ENCODE measurements around the gene ORAI3. TPM values are rescaled to one million over a fixed set of nuclear protein-coding genes. Genes with fewer than 3 reads are reported as not detected.
A peak's percentile ranks its signal among the peaks of the same experiment; 100 is the strongest.
"Not testable (repeated sequence)": the region's sequence is repeated elsewhere in the genome, so short reads cannot be mapped to it uniquely, and the experiment has no call there.

The ORAI3 gene
- total and polyA plus RNA-seq, 7 experiments from 2014 or later = 6.0 to 29.8 (median 17.8) TPM

- H3K4me1 ChIP-seq (ENCODE audit: control insufficient read depth in 2 of 2, insufficient read depth in 2 of 2, low read length in 2 of 2); H3K4me3 ChIP-seq (ENCODE audit: low read length); H3K36me3 ChIP-seq (ENCODE audit: control insufficient read depth in 2 of 3, insufficient read depth in 3 of 3, low read length in 3 of 3); DNase-seq; H3K4me3 Mint-ChIP-seq; ATAC-seq; intact Hi-C loops (cut with micrococcal nuclease); H3K27ac ChIP-seq (ENCODE audit: low read depth, low read length); H3K27me3 Mint-ChIP-seq; H3K9me3 Mint-ChIP-seq; H3K27ac Mint-ChIP-seq; H3K9me3 ChIP-seq (ENCODE audit: control insufficient read depth in 2 of 3, low read length in 3 of 3); H3K27me3 ChIP-seq (ENCODE audit: control insufficient read depth in 2 of 2, insufficient read depth in 2 of 2, low read length in 2 of 2): not testable (repeated sequence)
- H3K36me3 Mint-ChIP-seq = peaks cover 0 to 10% (median 5%) of the 10 kb centered on the region in 5 donors
- POLR2A ChIA-PET = interaction anchor here (0.6 to 2.0 kb wide), 4 partner anchors 10 to 224 kb away, joined by 3 to 6 read pairs (median 4); no protein-coding TSS in a partner anchor
- CTCF ChIA-PET = interaction anchor here (0.6 to 3.8 kb wide), 4 partner anchors 15 to 152 kb away, joined by 3 to 20 read pairs (median 6); no protein-coding TSS in a partner anchor
- H3K4me1 Mint-ChIP-seq = peaks cover 13 to 41% (median 19%) of the 10 kb centered on the region in 7 donors
Measured at GRCh38 chr16:30939571-30939970, 9.3 kb upstream of the ORAI3 start.

GRCh38 chr16:30941600-30942425 is 7.1 kb upstream of the ORAI3 start:
- Histone ChIP-seq H3K4me3 (ENCODE audit: low read length) (no peak overlapping the region), H3K27me3 (ENCODE audit: control insufficient read depth in 2 of 2, insufficient read depth in 2 of 2, low read length in 2 of 2) (no peaks in the 10 kb centered on the region), H3K4me1 (ENCODE audit: control insufficient read depth in 2 of 2, insufficient read depth in 2 of 2, low read length in 2 of 2) (peaks cover 5 to 8% of the 10 kb centered on the region in 2 donors), H3K36me3 (ENCODE audit: control insufficient read depth in 2 of 3, insufficient read depth in 3 of 3, low read length in 3 of 3) (no peaks in the 10 kb centered on the region), H3K9me3 (ENCODE audit: control insufficient read depth in 2 of 3, low read length in 3 of 3) (no peaks in the 10 kb centered on the region), H3K27ac (ENCODE audit: low read depth, low read length) (no peak overlapping the region)
- no peaks in the 10 kb centered on the region for H3K27me3 Mint-ChIP-seq
- intact Hi-C loops (cut with micrococcal nuclease) = loop anchor here (1.0 kb wide), 2 partner anchors 19 to 98 kb away; partner anchors contain the start of gene FBXL19 (in 1 of the 2)
- POLR2A ChIA-PET = interaction anchor here (1.4 kb wide), 1 partner anchor 97 kb away, joined by 6 read pairs; no protein-coding TSS in a partner anchor
- peak overlapping the region in 5 of 9 donors; percentile 15 to 59 (median 55) for H3K27ac Mint-ChIP-seq
- CTCF ChIA-PET = interaction anchor here (0.5 to 3.8 kb wide), 8 partner anchors 10 to 899 kb away, joined by 3 to 20 read pairs (median 3); no protein-coding TSS in a partner anchor
- H3K9me3 Mint-ChIP-seq = no peaks in the 10 kb centered on the region
- ATAC-seq (peak; percentile 99), DNase-seq (peak; percentile 33 to 76 (median 44))
- H3K36me3 Mint-ChIP-seq = peaks cover 0 to 11% (median 3%) of the 10 kb centered on the region in 5 donors
- peaks cover 5 to 32% (median 13%) of the 10 kb centered on the region in 7 donors for H3K4me1 Mint-ChIP-seq
- H3K4me3 Mint-ChIP-seq = peak overlapping the region in 2 of 10 donors; percentile 32 to 69

GRCh38 chr16:30942426-30942806 is 6.5 kb upstream of the ORAI3 start:
- peak overlapping the region in 2 of 9 donors; percentile 15 to 58 for H3K27ac Mint-ChIP-seq
- POLR2A ChIA-PET = interaction anchor here (0.8 to 1.4 kb wide), 2 partner anchors 98 to 128 kb away, joined by 3 to 6 read pairs; no protein-coding TSS in a partner anchor

GRCh38 chr16:30944352-30944751 is 4.5 kb upstream of the ORAI3 start:
- H3K36me3 Mint-ChIP-seq = peaks cover 0 to 11% (median 3%) of the 10 kb centered on the region in 5 donors
- Histone ChIP-seq H3K36me3 (ENCODE audit: control insufficient read depth in 2 of 3, insufficient read depth in 3 of 3, low read length in 3 of 3) (no peaks in the 10 kb centered on the region), H3K27ac (ENCODE audit: low read depth, low read length) (no peak overlapping the region), H3K4me1 (ENCODE audit: control insufficient read depth in 2 of 2, insufficient read depth in 2 of 2, low read length in 2 of 2) (peaks cover 5 to 10% of the 10 kb centered on the region in 2 donors), H3K9me3 (ENCODE audit: control insufficient read depth in 2 of 3, low read length in 3 of 3) (no peaks in the 10 kb centered on the region), H3K27me3 (ENCODE audit: control insufficient read depth in 2 of 2, insufficient read depth in 2 of 2, low read length in 2 of 2) (no peaks in the 10 kb centered on the region), H3K4me3 (ENCODE audit: low read length) (no peak overlapping the region)
- no peak overlapping the region for H3K27ac Mint-ChIP-seq
- no peaks in the 10 kb centered on the region for H3K9me3 Mint-ChIP-seq
- ChIA-PET POLR2A (interaction anchor here (0.7 to 0.9 kb wide), 2 partner anchors 10 to 181 kb away, joined by 3 to 4 read pairs; no protein-coding TSS in a partner anchor), CTCF (interaction anchor here (0.6 to 1.2 kb wide), 4 partner anchors 9 to 196 kb away, joined by 3 to 4 read pairs (median 4); no protein-coding TSS in a partner anchor)
- H3K27me3 Mint-ChIP-seq = no peaks in the 10 kb centered on the region
- ATAC-seq = no peak
- peaks cover 1 to 20% (median 14%) of the 10 kb centered on the region in 7 donors for H3K4me1 Mint-ChIP-seq
- intact Hi-C loops (cut with micrococcal nuclease) = no loop called here
- DNase-seq = no peak
- H3K4me3 Mint-ChIP-seq = no peak overlapping the region

More at GRCh38 chr16:30942426-30942806, 6.5 kb upstream of the ORAI3 start:
- Histone ChIP-seq H3K4me3 (ENCODE audit: low read length) (no peak overlapping the region), H3K36me3 (ENCODE audit: control insufficient read depth in 2 of 3, insufficient read depth in 3 of 3, low read length in 3 of 3) (no peaks in the 10 kb centered on the region), H3K4me1 (ENCODE audit: control insufficient read depth in 2 of 2, insufficient read depth in 2 of 2, low read length in 2 of 2) (peaks cover 5 to 8% of the 10 kb centered on the region in 2 donors), H3K9me3 (ENCODE audit: control insufficient read depth in 2 of 3, low read length in 3 of 3) (no peaks in the 10 kb centered on the region), H3K27me3 (ENCODE audit: control insufficient read depth in 2 of 2, insufficient read depth in 2 of 2, low read length in 2 of 2) (no peaks in the 10 kb centered on the region), H3K27ac (ENCODE audit: low read depth, low read length) (no peak overlapping the region)
- Mint-ChIP-seq H3K27me3 (no peaks in the 10 kb centered on the region), H3K36me3 (peaks cover 0 to 11% (median 3%) of the 10 kb centered on the region in 5 donors), H3K4me1 (peaks cover 3 to 27% (median 12%) of the 10 kb centered on the region in 7 donors), H3K4me3 (peak overlapping the region in 1 of 10 donors; percentile 69), H3K9me3 (no peaks in the 10 kb centered on the region)
- ATAC-seq (no peak), DNase-seq (no peak)
- CTCF ChIA-PET = interaction anchor here (0.7 to 3.8 kb wide), 7 partner anchors 10 to 899 kb away, joined by 3 to 20 read pairs (median 3); no protein-coding TSS in a partner anchor
- intact Hi-C loops (cut with micrococcal nuclease) = loop anchor here (1.0 kb wide), 2 partner anchors 19 to 98 kb away; partner anchors contain the start of gene FBXL19 (in 1 of the 2)

GRCh38 chr16:30946671-30947540 is 2.0 kb upstream of the ORAI3 start:
- ATAC-seq (no peak), DNase-seq (no peak)
- Histone ChIP-seq H3K36me3 (ENCODE audit: control insufficient read depth in 2 of 3, insufficient read depth in 3 of 3, low read length in 3 of 3) (no peaks in the 10 kb centered on the region), H3K4me1 (ENCODE audit: control insufficient read depth in 2 of 2, insufficient read depth in 2 of 2, low read length in 2 of 2) (peaks cover 16 to 20% of the 10 kb centered on the region in 2 donors), H3K9me3 (ENCODE audit: control insufficient read depth in 2 of 3, low read length in 3 of 3) (no peaks in the 10 kb centered on the region), H3K27ac (ENCODE audit: low read depth, low read length) (no peak overlapping the region), H3K4me3 (ENCODE audit: low read length) (no peak overlapping the region), H3K27me3 (ENCODE audit: control insufficient read depth in 2 of 2, insufficient read depth in 2 of 2, low read length in 2 of 2) (no peaks in the 10 kb centered on the region)
- peaks cover 0 to 13% (median 3%) of the 10 kb centered on the region in 5 donors for H3K36me3 Mint-ChIP-seq
- H3K27me3 Mint-ChIP-seq = no peaks in the 10 kb centered on the region
- peaks cover 13 to 25% (median 18%) of the 10 kb centered on the region in 7 donors for H3K4me1 Mint-ChIP-seq
- intact Hi-C loops (cut with micrococcal nuclease) = no loop called here
- ChIA-PET CTCF (interaction anchor here (1.2 kb wide), 1 partner anchor 12 kb away, joined by 3 read pairs; no protein-coding TSS in a partner anchor), POLR2A (no interaction called here)
- H3K9me3 Mint-ChIP-seq = peaks cover 0 to 1% (median 0%) of the 10 kb centered on the region in 11 donors
- H3K27ac Mint-ChIP-seq = peak overlapping the region in 3 of 9 donors; percentile 25 to 62 (median 29)
- H3K4me3 Mint-ChIP-seq = peak overlapping the region in 4 of 10 donors; percentile 31 to 73 (median 49)

GRCh38 chr16:30947541-30947858 is 1.4 kb upstream of the ORAI3 start:
- Histone ChIP-seq H3K4me1 (ENCODE audit: control insufficient read depth in 2 of 2, insufficient read depth in 2 of 2, low read length in 2 of 2) (peaks cover 11 to 15% of the 10 kb centered on the region in 2 donors), H3K36me3 (ENCODE audit: control insufficient read depth in 2 of 3, insufficient read depth in 3 of 3, low read length in 3 of 3) (no peaks in the 10 kb centered on the region), H3K27ac (ENCODE audit: low read depth, low read length) (no peak overlapping the region), H3K4me3 (ENCODE audit: low read length) (no peak overlapping the region), H3K9me3 (ENCODE audit: control insufficient read depth in 2 of 3, low read length in 3 of 3) (no peaks in the 10 kb centered on the region), H3K27me3 (ENCODE audit: control insufficient read depth in 2 of 2, insufficient read depth in 2 of 2, low read length in 2 of 2) (no peaks in the 10 kb centered on the region)
- DNase-seq = no peak
- H3K4me1 Mint-ChIP-seq = peaks cover 13 to 25% (median 17%) of the 10 kb centered on the region in 7 donors
- ChIA-PET POLR2A (no interaction called here), CTCF (interaction anchor here (1.2 kb wide), 1 partner anchor 12 kb away, joined by 3 read pairs; no protein-coding TSS in a partner anchor)
- H3K9me3 Mint-ChIP-seq = peaks cover 0 to 1% (median 0%) of the 10 kb centered on the region in 11 donors
- intact Hi-C loops (cut with micrococcal nuclease) = no loop called here
- ATAC-seq = no peak
- peaks cover 0 to 13% (median 3%) of the 10 kb centered on the region in 5 donors for H3K36me3 Mint-ChIP-seq
- no peaks in the 10 kb centered on the region for H3K27me3 Mint-ChIP-seq
- H3K27ac Mint-ChIP-seq = no peak overlapping the region
- no peak overlapping the region for H3K4me3 Mint-ChIP-seq
